Left lobe of liver (tissue), 2 donors: ENCODE data around the gene MRC1. TPM values are rescaled to one million over a fixed set of nuclear protein-coding genes. Genes with fewer than 3 reads are reported as not detected.
"Not testable (repeated sequence)": the region's sequence is repeated elsewhere in the genome, so short reads cannot be mapped to it uniquely, and the experiment has no call there.

Source experiments
- ATAC-seq: fragments of 200-7000 bp; cut with Tn5 transposase; one replicate; pipeline ENCODE4 v1.9.1; 2020; ENCODE audit warnings: mild to moderate bottlenecking, moderate library complexity
- DNase-seq: peaks from one replicate; pipeline ENCODE4 v3.0.0-alpha.2; 2020; ENCODE audit warnings: low spot score
- total RNA-seq: library from RNA; stranded (reverse); gene quantifications from one replicate; pipeline ENCODE4 v1.2.1, GENCODE V29; 2021
- donor health status: DM: no; HTN: no; CAD: no; lungs with moderate emphysema.
- donor health status: DM: no; HTN: yes; CAD: no.

MRC1 gene
- total RNA-seq, 1 donor from 2014 or later = 30.9 TPM

DNA sequence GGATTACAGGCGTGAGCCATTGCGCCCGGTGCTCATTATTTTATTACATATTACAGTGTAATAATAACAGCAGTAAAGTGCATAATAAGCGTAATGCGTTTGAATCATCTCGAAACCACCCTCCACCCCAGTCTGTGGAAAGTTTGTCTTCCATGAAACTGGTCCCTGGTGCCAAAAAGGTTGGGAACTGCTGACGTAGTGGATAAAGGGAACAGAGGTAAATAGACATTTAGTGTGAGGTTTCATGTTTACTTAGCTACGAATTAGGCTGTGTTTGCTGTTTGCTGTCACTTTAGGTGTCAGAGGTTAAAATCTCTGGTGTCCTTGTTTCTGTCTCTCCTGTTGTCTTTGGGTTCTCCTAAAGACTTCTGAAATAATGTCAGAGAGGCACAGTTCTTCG lies 82.3 kb downstream of the MRC1 start:
- ATAC-seq (peak; percentile 75), DNase-seq (peak; percentile 65)

GRCh38 chr10:17904564-17904963 lies 95.4 kb downstream of the MRC1 start:
- DNase-seq = no peak
- no peak for ATAC-seq

GRCh38 chr10:17905491-17905890 lies 96.3 kb downstream of the MRC1 start:
- ATAC-seq (no peak), DNase-seq (no peak)

DNA sequence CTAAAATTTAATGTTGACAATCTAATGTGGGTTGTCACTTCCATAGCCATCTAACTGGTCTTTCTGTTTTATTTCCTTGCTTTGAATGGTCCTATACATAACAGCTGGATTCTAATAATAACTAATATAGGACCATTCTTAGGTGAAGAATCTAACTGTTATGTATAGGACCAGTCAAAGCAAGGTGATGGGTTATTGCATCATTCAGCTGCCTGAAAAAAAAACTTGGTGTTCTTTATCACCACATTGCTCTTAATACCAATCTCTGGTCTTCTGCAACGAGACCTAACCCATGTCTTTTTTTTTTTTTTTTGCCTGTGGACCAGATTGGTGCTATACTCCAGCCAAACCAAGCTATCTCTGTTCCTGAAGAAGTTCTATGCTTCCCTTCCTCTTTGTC lies 96.9 kb downstream of the MRC1 start:
- DNase-seq (no peak), ATAC-seq (no peak)

DNA sequence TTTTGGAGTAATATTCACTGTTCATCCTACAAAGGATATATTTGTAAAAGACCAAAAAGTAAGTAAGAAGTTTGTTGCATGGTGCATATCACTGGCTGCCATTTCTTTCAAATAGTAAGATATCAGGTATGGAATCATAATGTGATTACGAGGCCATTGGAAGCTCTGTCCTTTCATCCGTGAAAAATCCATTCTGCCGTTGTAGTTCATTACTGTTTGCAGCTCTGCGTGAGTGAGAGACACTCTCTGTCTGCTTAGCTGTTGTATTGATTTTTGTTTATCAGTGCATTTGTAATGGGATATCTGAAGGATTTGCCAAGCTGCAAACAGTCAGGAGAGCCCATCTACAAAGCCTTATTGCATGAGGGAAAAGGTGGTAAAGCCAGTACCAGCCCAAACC lies 98.5 kb downstream of the MRC1 start:
- DNase-seq (no peak), ATAC-seq (no peak)

GRCh38 chr10:17910125-17910789 lies 101.1 kb downstream of the MRC1 start:
- ATAC-seq (peak; percentile 68), DNase-seq (no peak)

DNA sequence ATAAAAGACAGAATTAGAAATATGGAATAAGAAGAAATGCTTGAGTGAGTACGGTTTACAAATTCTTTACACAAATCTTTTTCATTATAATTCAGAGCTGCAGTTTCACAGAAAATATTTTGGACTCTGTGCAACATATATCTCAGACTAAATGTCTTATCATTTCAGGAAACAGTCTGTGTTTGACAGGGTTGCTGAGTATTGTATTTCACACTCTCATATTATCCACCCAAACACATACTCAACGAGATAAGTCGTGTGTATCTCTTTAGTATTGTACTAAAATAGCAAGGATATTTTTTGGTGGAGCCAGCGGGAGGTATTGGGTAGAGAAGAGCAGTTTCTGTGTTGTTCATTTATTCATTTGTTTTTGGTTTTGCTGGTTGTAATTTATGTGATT lies 103.6 kb downstream of the MRC1 start:
- ATAC-seq = no peak
- DNase-seq = no peak

DNA sequence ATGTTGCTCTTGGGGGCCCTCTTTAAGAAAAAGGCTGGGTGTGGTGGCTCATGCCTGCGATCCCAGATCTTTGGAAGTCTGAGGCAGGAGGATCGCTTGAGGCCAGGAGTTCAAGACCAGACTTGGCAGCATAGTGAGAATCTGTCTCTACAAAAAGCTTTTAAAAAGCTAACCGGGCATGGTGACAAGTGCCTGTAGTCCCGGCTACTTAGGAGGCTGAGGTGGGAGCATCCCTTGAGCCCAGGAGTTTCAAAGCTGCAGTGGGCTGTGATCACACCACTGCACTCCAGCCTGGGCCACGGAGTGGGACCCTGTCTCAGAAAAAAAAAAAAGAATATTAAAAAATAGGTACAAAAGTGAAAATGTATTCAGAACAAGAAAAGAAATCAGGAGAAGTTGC lies 104.5 kb downstream of the MRC1 start:
- DNase-seq (no peak), ATAC-seq (peak; percentile 14)

- ATAC-seq = peak; percentile 16
Observed at GRCh38 chr10:17914169-17915045, 105.3 kb downstream of the MRC1 start.

DNA sequence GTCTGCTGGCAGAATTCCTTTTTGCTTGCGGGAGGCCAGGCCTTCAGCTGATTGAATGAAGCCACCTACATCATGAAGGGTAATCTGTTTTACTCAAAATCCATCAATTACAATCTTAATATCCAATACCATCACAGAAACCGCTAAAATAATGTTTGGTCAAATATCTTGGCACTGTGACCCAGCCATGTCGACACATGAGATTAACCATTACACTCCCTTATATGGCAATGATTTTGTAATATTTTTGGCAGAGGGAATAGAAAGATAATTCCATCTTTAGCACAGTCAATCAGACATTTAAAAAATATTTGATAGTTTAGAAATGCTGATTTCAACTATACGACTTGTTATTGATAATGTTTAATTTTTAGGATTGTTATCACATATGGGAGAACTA lies 106.0 kb downstream of the MRC1 start:
- DNase-seq = no peak
- no peak for ATAC-seq

More at GRCh38 chr10:17914169-17915045, 105.3 kb downstream of the MRC1 start:
- DNase-seq = no peak

- DNase-seq = no peak
- ATAC-seq = no peak
Observed at GRCh38 chr10:17918187-17918903, 109.2 kb downstream of the MRC1 start.

- ATAC-seq (no peak), DNase-seq (no peak)
Observed at GRCh38 chr10:17921378-17921777, 112.2 kb downstream of the MRC1 start.

GRCh38 chr10:17923728-17924127 lies 114.6 kb downstream of the MRC1 start:
- DNase-seq = no peak
- no peak for ATAC-seq

DNA sequence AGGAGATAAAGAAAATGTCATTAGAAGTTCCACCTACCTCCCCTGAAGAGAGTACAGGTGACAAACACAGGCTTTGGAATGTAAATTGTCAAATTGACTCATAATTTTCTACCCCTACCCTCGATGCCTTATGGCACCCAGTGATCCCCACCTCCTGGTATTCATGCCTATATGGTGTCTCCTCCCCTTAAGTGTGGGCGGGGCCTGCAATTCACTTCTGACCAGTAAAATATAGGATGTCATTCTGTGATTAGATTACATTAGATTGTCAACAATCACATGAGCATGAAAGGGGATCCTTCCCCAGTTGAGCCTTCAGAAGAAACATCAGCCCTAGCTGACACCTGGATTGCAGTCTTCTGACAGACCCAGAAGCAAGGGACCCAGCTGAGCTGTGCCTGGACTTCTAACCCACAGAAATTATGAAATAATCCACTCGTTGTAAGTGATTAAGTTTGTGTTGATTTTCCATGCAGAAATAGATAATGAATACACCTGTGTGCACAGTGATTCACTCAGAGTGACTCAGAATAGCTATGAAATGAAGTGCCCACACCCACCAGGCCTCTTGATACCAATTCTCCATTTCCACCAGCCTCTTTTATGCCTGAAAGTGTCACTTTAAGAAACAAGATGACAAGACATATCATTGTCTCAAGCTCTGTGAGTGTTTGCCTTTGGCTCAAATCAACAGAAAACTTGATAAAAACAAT lies 134.0 kb downstream of the MRC1 start:
- ATAC-seq (no peak), DNase-seq (no peak)

DNA sequence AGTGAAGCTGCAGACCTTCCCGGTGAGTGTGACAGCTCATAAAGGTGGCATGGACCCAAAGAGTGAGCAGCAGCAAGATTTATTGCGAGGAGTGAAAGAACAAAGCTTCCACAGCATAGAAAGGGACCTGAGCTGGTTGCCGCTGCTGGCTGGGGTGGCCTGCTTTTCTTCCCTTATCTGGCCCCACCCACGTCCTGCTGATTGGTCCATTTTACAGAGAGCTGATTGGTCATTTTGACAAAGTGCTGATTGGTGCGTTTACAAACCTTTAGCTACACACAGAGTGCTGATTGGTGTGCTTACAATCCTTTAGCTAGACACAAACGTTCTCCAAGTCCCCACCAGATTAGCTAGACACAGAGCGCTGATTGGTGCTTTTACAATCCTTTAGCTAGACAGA lies 141.1 kb downstream of the MRC1 start:
- ATAC-seq, DNase-seq: not testable (repeated sequence)

- no peak for ATAC-seq
- no peak for DNase-seq
Observed at GRCh38 chr10:17950726-17951125, 141.6 kb downstream of the MRC1 start.

DNA sequence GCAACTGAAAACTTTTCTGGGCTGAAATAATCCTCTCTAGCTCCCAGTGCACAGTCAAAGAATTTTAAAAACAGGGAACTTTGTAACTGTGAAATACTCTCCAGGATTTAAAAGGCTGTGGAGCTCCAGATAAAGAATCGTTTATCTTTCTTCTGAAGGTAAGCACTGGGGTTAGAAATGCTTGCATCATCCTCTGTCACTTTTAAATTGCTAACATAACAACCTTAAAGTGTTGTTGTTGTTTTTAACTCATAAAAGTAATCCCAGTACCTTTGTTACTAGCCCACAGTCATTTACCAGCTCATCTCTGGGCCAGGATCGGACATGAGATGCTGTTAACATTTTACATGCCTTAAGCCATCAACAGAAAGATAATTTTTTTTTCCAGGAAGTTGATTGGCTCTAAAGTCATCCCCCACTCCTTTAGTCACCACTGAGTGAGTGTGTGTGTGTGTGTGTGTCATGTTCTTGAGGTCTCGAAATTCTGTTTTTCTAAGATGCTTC lies 142.8 kb downstream of the MRC1 start, which contains the start of gene SLC39A12:
Gene SLC39A12 (plus strand): TSS at position 51 of the 504 bp plus-strand sequence. CDS start 1,359 bp downstream, outside the sequence.
- ATAC-seq (no peak), DNase-seq (no peak)

DNA sequence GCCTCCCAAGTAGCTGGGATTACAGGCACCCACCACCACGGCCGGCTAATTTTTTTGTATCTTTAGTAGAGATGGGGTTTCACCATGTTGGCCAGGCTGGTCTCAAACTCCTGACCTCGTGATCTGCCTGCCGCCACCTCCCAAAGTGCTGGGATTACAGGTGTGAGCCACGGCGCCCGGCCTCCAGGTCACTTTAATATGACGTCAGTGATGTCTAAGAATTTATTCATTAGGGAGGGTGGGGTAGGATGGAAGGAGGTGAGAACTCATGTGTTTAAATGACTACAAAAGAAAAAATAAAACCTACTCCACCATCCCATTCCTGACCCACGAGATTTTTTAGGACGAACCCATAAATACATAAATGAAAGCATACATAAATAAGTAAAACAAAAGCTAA lies 145.2 kb downstream of the MRC1 start:
- ATAC-seq = not testable (repeated sequence)

DNA sequence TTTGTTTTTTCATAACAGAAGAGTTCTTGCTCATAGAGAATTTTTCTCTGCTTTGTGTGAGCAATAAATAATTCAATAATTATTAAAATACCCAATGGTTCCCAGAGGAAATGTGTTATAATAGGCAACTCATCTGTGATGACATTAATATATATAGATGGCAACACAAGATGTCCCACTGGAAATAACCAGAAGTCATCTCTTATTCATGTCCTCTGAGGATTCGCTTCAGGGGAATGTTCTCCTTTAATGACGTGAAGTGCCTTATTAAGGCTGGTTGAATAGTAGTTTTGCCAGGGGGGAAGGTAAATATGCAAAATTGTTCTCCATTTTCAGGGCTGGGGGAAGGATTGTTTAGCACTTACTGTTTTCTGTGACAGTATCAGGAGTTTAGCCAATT lies 145.7 kb downstream of the MRC1 start:
- DNase-seq (no peak), ATAC-seq (no peak)

More for the DNA sequence above, 145.2 kb downstream of the MRC1 start:
- not testable (repeated sequence) for DNase-seq

GRCh38 chr10:17958049-17958448 lies 148.9 kb downstream of the MRC1 start:
- DNase-seq = no peak
- ATAC-seq = no peak

DNA sequence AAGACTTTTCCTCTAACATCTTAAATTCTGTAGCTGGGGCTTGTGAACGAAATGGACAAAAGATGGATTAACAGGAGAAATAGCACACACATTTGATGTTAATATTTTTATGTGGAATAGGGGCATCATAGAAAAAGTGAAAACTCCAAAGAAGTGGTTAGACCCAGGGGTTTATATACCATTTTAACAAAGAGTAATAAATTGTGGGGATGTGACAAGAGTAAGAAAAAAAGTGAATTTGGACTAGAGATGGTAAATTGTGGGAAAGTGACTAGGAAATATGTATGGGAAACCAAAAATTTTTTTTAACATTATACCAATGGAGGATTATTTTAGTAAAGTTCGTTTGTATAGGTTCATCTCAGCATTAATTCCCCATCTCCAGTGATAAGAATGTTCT lies 150.7 kb downstream of the MRC1 start:
- DNase-seq = no peak
- ATAC-seq = no peak
